KG1 (cell line): ENCODE data around the gene AP4M1.
A peak's percentile ranks its signal among the peaks of the same experiment; 100 is the strongest.

ENCODE experiments used
- DNase-seq: peaks from one replicate; lab custom pipeline; 2025; lab: John Stamatoyannopoulos, UW

Gene AP4M1

DNA sequence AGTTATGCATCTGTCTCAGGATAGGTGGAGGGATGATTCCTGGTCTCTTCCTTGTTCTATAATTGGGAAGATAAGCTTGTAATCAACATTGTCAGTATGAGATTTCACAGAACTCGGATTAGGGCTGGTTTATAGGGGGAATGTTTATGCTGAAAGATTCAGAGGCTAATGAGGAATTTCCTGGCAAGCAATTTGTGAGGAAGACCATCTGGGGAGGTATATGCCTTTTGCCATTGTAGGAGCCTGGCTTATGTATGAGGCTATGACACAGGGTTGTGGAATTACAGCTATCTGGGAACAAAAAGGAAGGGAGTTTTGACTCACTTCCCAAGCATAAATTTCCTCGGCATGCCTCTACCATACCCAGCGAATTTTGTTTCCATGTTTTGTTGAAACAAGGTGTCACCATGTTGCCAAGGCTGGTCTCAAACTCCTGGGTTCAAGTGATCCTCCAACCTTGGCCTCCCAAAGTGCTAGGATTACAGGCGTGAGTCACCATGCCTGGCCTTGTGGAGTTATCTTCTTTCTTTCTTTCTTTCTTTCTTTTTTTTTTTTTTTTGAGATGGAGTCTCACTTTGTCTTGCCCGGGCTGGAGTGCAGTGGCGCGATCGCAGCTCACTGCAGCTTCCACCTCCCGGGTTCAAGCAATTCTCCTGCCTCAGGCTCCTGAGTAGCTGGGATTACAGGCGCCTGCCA lies 14.2 kb upstream of the AP4M1 start:
- no peak for DNase-seq

GRCh38 chr7:100088095-100088620 lies 13.3 kb upstream of the AP4M1 start:
- no peak for DNase-seq

GRCh38 chr7:100088621-100089457 lies 12.6 kb upstream of the AP4M1 start, which contains the start of gene COPS6:
Gene COPS6 (plus strand): TSS chr7:100088969. CDS start chr7:100088991, 22 bp downstream.
- DNase-seq: peak; percentile 10

DNA sequence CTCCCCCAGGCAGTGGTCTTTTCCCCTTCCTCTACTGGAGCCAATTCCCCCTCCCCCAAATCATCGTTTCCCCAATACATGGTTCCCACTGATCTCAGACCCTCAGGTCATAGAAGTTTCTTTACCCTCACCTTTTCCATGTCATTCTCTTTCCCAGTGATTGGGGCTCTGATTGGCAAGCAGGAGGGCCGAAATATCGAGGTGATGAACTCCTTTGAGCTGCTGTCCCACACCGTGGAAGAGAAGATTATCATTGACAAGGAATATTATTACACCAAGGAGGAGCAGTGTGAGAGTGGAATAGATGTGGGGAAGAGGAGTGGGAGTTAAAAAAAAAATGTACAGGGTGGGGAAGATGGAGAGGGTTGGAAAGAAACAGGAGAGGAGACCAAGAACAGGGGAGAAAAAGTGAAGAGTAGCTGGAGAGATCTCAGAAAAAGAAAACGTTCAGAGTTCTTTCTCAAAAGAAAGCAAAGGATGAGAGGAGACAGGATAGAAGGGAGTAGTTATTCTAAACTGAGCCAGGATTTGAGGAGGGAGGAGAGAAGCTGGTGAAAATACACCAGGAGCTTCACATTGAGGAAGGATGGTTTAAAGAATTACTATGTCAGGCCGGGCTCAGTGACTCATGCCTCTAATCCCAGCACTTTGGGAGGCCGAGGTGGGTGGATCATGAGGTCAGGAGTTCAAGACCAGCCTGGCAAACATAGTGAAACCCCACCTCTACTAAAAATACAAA lies 11.8 kb upstream of the AP4M1 start:
- no peak for DNase-seq

GRCh38 chr7:100090527-100091410 lies 10.7 kb upstream of the AP4M1 start:
- no peak for DNase-seq

- no peak for DNase-seq
These were observed 9.8 kb upstream of the AP4M1 start for GRCh38 chr7:100091411-100092181.

- DNase-seq: no peak
These were observed 8.4 kb upstream of the AP4M1 start for GRCh38 chr7:100093054-100093453.

DNA sequence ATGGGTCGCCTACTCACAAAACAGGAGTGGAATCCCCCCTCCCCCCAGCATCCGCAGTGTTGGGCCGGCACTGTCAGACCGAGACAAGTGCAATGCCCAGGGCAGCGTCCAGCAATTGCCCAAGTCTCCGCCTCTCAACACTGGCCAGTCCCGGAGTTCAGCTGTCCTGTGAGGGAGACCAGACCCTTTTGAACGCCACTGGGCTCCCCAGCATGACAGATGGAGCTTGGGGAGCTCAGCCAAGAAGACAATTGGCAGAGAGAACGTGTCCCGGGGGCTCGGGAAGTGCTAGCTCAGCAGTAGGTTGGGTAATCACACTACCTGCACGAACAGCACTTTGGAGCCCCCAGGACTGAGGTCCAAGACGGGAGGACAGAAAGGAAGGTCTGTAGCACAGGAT lies 7.9 kb upstream of the AP4M1 start:
- no peak for DNase-seq

DNA sequence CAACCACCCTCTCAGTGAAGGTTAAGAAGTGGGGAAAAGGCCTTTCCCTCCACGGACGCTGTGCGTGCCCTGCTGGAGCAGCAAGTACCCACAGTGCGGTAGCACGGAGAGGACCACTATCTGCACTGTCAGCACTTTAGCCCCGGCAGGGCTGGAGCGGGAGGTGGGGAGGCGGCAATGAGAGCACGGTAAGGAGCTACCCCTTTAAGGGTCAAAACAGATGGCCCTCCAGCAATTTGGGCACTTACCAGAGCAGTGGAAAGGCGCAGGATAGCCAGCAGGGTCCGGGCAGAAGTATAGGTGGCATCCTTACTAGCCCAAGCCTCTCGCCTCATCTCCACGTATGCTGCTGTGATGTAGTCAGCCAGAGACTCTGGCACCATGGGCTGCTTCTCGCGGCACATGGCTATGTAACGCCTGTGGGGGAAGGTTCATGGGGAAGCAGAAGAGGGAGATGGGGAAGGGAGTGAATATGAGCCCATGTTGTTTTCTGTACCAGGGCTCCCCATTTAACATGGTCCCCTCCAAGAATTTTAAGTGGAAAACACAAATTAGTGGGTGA lies 7.4 kb upstream of the AP4M1 start:
- no peak for DNase-seq

GRCh38 chr7:100095289-100095688 lies 6.2 kb upstream of the AP4M1 start:
- no peak for DNase-seq

- DNase-seq: no peak
These were observed 5.7 kb upstream of the AP4M1 start for GRCh38 chr7:100095704-100096103.

GRCh38 chr7:100098913-100099312 lies 2.5 kb upstream of the AP4M1 start:
- DNase-seq: no peak

GRCh38 chr7:100099452-100099851 lies 2.0 kb upstream of the AP4M1 start:
- no peak for DNase-seq

GRCh38 chr7:100100420-100101015 lies 925 bp upstream of the AP4M1 start:
- DNase-seq: peak; percentile 9

DNA sequence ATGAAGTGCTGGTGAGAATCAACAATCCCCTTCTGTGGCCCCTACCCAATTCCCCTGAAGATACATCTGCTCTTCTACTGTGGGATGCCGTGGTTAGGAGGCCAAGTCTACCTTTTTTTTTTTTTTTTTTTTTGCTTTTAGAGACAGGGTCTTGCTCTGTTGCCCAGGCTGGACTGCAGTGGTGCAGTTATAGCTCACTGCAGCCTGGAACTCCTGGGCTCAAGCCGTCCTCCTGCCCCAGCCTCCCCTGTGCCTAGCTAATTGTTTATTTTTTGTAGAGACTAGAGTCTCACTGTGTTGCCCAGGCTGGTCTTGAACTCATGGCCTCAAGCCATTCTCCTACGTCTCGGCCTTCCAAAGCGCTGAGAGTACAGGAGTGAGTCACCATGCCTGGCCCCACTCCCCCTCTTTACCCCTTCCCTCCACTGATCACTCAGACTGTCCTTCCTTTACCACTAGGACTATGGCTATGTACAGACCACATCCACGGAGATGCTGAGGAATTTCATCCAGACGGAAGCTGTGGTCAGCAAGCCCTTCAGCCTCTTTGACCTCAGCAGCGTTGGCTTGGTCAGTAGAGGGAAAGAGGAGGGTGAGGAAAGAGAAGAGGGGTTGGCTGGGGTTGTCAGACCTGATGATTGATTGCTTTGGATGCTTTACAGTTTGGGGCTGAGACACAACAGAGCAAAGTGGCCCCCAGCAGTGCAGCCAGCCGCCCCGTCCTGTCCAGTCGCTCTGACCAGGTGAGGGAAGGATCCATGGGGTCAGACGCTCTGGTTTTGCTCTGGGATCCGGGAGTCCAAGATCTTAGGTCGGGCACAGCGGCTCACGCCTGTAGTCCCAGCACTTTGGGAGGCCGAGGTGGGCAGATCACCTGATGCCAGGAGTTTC lies 1.8 kb downstream of the AP4M1 start:
- DNase-seq: no peak

DNA sequence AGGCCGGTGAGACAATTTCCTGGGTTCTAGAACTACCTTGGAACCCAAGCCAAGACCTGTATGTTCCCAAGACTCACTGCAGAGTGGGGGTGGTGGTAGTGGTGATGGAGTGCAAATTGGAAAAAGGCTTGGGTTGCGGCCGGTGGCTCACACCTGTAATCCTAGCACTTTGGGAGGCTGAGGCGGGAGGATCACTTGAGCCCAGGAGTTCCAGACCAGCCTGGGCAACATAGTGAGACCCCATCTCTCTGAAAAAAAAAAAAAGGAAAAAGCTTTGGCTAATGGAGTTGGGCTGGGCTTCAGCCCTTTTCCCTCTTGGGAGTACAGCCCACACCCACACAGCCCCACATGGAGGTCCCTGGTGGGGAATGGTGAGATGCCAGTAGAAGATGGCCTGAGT lies 4.1 kb downstream of the AP4M1 start:
- no peak for DNase-seq

DNA sequence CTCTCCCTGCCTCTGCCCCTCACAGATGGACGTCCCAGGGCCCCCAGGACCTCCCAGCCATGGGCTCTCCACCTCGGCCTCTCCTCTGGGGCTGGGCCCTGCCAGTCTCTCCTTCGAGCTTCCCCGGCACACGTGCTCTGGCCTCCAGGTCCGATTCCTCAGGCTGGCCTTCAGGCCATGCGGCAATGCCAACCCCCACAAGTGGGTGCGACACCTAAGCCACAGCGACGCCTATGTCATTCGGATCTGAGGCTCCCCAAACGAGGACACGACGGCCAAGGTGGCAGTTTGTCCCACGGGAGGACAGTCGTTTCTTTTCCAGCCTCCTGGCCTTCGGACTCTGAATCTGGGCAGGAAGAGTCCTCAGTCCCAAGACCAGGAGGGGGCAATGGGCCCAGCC lies 5.2 kb downstream of the AP4M1 start:
- no peak for DNase-seq

DNA sequence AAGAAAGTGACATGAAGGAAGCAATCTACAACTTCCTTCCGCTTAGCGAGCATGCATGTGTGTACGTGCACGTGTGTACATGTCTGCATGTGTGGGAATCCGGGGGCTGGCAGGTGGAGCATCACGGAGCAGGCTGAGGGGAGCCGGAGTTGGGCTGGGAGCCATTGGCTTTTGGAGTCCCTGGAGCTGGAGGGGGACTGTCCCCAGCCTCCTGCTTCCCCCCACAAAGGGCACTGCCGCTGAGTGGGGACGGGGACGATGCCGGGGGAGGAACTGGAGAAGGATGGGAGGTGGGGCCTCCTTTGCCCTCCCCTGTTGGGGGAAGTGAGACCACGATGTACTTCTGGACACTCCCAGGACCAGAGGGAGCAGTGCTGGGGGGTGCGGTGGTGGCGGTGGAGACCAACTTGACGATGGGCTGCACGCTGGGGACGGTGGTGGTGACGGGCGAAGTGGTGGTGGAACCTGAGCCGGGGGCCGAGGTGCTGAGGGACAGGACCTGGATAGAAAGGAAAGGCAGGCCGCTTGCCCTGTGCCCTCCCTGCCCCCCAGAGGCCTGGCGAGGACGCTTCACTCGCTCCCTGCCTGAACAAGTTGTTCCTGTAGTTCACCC lies 5.8 kb downstream of the AP4M1 start:
- DNase-seq: no peak
